Measurements from ENCODE around the gene NUDT17.

Gene NUDT17

DNA sequence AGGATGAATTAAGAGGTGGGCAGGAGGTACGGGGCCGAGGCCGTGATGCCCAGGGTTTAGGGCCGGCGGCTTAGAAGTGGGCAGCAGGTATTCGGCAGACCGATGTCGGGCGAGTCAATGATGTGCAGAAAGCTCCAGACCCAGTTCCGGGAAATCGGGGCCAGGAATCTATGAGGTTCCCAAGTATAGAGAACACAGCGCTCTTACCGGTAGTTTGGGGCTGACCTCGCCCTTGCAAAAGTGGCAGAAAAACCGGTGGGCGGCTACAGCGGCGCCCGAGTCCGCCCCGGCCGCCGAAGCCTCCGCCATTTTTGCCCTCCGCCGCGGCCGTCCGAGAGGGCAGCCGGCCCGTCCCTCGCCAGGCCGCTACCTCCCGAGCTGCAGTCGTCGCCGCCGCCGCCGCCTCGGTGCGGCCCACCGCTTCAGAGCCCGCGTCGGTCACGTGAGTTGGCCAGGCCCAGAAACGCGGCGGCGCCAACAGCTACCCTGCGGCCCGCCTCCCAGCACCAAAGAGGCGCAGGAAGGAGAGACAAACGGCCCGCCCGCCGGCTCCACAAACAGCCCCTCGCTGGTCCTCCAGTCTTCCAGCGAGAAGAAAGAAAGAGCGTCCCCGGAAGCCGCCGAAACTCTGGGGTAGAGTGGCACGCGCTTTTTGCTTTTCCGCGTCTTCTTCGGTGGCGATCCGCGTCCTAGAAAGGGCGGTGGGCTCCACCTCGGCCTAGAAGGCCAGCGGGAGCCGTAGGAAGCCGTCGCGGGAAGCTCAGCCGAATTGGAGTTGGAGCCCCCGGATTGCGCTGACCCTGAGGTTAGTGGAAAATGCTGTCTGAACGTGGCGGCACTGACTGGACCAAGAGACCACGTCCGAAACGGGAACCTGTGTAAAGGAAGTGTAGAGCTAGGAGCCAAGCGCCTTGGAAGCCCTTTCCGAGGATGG is 21.6 kb upstream of the NUDT17 start, which contains the start of the genes POLR3C and RNF115 (continued):
- peak; percentile 88 for TF ChIP-seq ZXDB (tag by site-specific recombination; IDR thresholded peaks at IDR 0.05)
- no peak for TF ChIP-seq ZNF274 (IDR thresholded peaks at IDR 0.05; ENCODE audit: low read length)
- no peak for TF ChIP-seq ZNF274 (tag by site-specific recombination; IDR thresholded peaks at IDR 0.05; ENCODE audit: borderline replicate concordance)
- TF ChIP-seq ZFP37 (tag by site-specific recombination; IDR thresholded peaks at IDR 0.05), result peak; percentile 92
- TF ChIP-seq ZNF596 (tag by site-specific recombination; IDR thresholded peaks at IDR 0.05), result no peak
- TF ChIP-seq, protein P1, sequence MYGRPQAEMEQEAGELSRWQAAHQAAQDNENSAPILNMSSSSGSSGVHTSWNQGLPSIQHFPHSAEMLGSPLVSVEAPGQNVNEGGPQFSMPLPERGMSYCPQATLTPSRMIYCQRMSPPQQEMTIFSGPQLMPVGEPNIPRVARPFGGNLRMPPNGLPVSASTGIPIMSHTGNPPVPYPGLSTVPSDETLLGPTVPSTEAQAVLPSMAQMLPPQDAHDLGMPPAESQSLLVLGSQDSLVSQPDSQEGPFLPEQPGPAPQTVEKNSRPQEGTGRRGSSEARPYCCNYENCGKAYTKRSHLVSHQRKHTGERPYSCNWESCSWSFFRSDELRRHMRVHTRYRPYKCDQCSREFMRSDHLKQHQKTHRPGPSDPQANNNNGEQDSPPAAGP (tag by site-specific recombination; IDR thresholded peaks at IDR 0.05), result no peak; the same call in none of the 2 replicates
- peak; percentile 72; the same call in 1 of the 2 replicates for TF ChIP-seq YY1 (tag by site-specific recombination; IDR thresholded peaks at IDR 0.05)
- no peak for TF ChIP-seq ZNF549 (tag by site-specific recombination; IDR thresholded peaks at IDR 0.05)
- no peak for TF ChIP-seq SETDB1 (IDR thresholded peaks at IDR 0.05; ENCODE audit: insufficient read length, low read length)
- TF ChIP-seq ZNF544 (tag by site-specific recombination; IDR thresholded peaks at IDR 0.05), result no peak
- no peak for TF ChIP-seq ZNF248 (tag by site-specific recombination; IDR thresholded peaks at IDR 0.05)
- TF ChIP-seq ZNF510 (tag by site-specific recombination; IDR thresholded peaks at IDR 0.05; ENCODE audit: insufficient replicate concordance), result no peak
- TF ChIP-seq ZNF626 (tag by site-specific recombination; IDR thresholded peaks at IDR 0.05), result no peak; the same call in 1 of the 2 replicates
- TF ChIP-seq, protein P2, sequence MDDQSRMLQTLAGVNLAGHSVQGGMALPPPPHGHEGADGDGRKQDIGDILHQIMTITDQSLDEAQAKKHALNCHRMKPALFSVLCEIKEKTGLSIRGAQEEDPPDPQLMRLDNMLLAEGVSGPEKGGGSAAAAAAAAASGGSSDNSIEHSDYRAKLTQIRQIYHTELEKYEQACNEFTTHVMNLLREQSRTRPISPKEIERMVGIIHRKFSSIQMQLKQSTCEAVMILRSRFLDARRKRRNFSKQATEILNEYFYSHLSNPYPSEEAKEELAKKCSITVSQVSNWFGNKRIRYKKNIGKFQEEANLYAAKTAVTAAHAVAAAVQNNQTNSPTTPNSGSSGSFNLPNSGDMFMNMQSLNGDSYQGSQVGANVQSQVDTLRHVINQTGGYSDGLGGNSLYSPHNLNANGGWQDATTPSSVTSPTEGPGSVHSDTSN (CRISPR knock-in tag; IDR thresholded peaks at IDR 0.05), result no peak; the same call in 1 of the 2 replicates
- TF ChIP-seq ZNF658 (tag by site-specific recombination; IDR thresholded peaks at IDR 0.05), result no peak
- TF ChIP-seq ZNF423 (tag by site-specific recombination; IDR thresholded peaks at IDR 0.05), result no peak; the same call in 1 of the 2 replicates
- 0 out of 2 replicates have a peak, but pooled peaks have one; percentile 54 for TF ChIP-seq ZNF24 (tag by site-specific recombination; IDR thresholded peaks at IDR 0.05)
- TF ChIP-seq, protein P3, sequence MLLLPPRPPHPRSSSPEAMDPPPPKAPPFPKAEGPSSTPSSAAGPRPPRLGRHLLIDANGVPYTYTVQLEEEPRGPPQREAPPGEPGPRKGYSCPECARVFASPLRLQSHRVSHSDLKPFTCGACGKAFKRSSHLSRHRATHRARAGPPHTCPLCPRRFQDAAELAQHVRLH (tag by site-specific recombination; IDR thresholded peaks at IDR 0.05), result peak; percentile 90
- TF ChIP-seq, protein P4, sequence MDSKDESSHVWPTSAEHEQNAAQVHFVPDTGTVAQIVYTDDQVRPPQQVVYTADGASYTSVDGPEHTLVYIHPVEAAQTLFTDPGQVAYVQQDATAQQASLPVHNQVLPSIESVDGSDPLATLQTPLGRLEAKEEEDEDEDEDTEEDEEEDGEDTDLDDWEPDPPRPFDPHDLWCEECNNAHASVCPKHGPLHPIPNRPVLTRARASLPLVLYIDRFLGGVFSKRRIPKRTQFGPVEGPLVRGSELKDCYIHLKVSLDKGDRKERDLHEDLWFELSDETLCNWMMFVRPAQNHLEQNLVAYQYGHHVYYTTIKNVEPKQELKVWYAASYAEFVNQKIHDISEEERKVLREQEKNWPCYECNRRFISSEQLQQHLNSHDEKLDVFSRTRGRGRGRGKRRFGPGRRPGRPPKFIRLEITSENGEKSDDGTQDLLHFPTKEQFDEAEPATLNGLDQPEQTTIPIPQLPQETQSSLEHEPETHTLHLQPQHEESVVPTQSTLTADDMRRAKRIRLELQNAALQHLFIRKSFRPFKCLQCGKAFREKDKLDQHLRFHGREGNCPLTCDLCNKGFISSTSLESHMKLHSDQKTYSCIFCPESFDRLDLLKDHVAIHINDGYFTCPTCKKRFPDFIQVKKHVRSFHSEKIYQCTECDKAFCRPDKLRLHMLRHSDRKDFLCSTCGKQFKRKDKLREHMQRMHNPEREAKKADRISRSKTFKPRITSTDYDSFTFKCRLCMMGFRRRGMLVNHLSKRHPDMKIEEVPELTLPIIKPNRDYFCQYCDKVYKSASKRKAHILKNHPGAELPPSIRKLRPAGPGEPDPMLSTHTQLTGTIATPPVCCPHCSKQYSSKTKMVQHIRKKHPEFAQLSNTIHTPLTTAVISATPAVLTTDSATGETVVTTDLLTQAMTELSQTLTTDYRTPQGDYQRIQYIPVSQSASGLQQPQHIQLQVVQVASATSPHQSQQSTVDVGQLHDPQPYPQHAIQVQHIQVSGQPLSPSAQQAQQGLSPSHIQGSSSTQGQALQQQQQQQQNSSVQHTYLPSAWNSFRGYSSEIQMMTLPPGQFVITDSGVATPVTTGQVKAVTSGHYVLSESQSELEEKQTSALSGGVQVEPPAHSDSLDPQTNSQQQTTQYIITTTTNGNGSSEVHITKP (tag by site-specific recombination; IDR thresholded peaks at IDR 0.05), result peak; percentile 79
- TF ChIP-seq ZNF112 (tag by site-specific recombination; IDR thresholded peaks at IDR 0.05), result no peak
- TF ChIP-seq, protein P5, sequence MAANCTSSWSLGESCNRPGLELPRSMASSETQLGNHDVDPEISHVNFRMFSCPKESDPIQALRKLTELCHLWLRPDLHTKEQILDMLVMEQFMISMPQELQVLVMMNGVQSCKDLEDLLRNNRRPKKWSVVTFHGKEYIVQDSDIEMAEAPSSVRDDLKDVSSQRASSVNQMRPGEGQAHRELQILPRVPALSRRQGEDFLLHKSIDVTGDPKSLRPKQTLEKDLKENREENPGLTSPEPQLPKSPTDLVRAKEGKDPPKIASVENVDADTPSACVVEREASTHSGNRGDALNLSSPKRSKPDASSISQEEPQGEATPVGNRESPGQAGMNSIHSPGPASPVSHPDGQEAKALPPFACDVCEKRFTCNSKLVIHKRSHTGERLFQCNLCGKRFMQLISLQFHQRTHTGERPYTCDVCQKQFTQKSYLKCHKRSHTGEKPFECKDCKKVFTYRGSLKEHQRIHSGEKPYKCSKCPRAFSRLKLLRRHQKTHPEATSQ (tag by site-specific recombination; IDR thresholded peaks at IDR 0.05), result peak; percentile 10; the same call in 1 of the 2 replicates
- TF ChIP-seq, protein P6, sequence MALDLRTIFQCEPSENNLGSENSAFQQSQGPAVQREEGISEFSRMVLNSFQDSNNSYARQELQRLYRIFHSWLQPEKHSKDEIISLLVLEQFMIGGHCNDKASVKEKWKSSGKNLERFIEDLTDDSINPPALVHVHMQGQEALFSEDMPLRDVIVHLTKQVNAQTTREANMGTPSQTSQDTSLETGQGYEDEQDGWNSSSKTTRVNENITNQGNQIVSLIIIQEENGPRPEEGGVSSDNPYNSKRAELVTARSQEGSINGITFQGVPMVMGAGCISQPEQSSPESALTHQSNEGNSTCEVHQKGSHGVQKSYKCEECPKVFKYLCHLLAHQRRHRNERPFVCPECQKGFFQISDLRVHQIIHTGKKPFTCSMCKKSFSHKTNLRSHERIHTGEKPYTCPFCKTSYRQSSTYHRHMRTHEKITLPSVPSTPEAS (tag by site-specific recombination; IDR thresholded peaks at IDR 0.05), result 0 out of 2 replicates have a peak, but pooled peaks have one; percentile 18
- TF ChIP-seq, protein P7, sequence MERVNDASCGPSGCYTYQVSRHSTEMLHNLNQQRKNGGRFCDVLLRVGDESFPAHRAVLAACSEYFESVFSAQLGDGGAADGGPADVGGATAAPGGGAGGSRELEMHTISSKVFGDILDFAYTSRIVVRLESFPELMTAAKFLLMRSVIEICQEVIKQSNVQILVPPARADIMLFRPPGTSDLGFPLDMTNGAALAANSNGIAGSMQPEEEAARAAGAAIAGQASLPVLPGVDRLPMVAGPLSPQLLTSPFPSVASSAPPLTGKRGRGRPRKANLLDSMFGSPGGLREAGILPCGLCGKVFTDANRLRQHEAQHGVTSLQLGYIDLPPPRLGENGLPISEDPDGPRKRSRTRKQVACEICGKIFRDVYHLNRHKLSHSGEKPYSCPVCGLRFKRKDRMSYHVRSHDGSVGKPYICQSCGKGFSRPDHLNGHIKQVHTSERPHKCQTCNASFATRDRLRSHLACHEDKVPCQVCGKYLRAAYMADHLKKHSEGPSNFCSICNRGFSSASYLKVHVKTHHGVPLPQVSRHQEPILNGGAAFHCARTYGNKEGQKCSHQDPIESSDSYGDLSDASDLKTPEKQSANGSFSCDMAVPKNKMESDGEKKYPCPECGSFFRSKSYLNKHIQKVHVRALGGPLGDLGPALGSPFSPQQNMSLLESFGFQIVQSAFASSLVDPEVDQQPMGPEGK (tag by site-specific recombination; IDR thresholded peaks at IDR 0.05), result peak; percentile 68
- TF ChIP-seq, protein P8, sequence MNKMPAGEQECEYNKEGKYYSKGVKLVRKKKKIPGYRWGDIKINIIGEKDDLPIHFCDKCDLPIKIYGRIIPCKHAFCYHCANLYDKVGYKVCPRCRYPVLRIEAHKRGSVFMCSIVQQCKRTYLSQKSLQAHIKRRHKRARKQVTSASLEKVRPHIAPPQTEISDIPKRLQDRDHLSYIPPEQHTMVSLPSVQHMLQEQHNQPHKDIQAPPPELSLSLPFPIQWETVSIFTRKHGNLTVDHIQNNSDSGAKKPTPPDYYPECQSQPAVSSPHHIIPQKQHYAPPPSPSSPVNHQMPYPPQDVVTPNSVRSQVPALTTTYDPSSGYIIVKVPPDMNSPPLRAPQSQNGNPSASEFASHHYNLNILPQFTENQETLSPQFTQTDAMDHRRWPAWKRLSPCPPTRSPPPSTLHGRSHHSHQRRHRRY (tag by site-specific recombination; IDR thresholded peaks at IDR 0.05), result no peak
- no peak for TF ChIP-seq ZNF214 (tag by site-specific recombination; IDR thresholded peaks at IDR 0.05; ENCODE audit: borderline replicate concordance)
- no peak for TF ChIP-seq BCL11B (tag by site-specific recombination; IDR thresholded peaks at IDR 0.05; ENCODE audit: low read depth)
